HEK293 (cell line): Measurements from ENCODE around the gene LATS1.
A peak's percentile ranks its signal among the peaks of the same experiment; 100 is the strongest.

Experiments
- CTCF ChIA-PET: fragments of 350-600 bp; formaldehyde crosslinking; extraction: SDS; loops from one replicate; lab custom pipeline; 2021; ENCODE audit warnings: antibody characterized with exemption; lab: Yijun Ruan, JAX
- POLR2A ChIA-PET: fragments of 300-600 bp; formaldehyde crosslinking; extraction: SDS; loops from one replicate; lab custom pipeline; 2020; ENCODE audit warnings: antibody characterized with exemption, inconsistent platforms; lab: Yijun Ruan, JAX
- H3K27ac ChIP-seq: fragments of 200-500 bp; sonication (Bioruptor generic); 2 replicates; pipeline ENCODE4 v1.5.1; 2014; ENCODE audit warnings: low read depth, low read length, control low read depth, inconsistent platforms; ENCODE audit errors: extremely low read depth
- H3K36me3 ChIP-seq, 2 experiments: fragments of 200-500 bp in 1 of 2; sonication (Bioruptor generic) in 1 of 2; 1 replicate in 1 of 2; 2 replicates in 1 of 2; pipeline ENCODE4 v1.5.1; 2014 to 2017; ENCODE audit warnings: inconsistent platforms in 2 of 2, low read length in 2 of 2; ENCODE audit not compliant: control insufficient read depth in 2 of 2, insufficient read depth in 1 of 2
- H3K4me1 ChIP-seq: fragments of 200-500 bp; sonication (Bioruptor generic); 2 replicates; pipeline ENCODE4 v1.5.1; 2014; ENCODE audit warnings: mild to moderate bottlenecking, low read length, inconsistent platforms; ENCODE audit not compliant: control insufficient read depth, insufficient read depth
- H3K4me3 ChIP-seq: 2 replicates; pipeline ENCODE4 v1.5.1; 2011; ENCODE audit warnings: low read depth, mild to moderate bottlenecking, control low read depth, low read length, moderate library complexity
- H3K9me3 ChIP-seq: fragments of 200-500 bp; sonication (Bioruptor generic); 2 replicates; pipeline ENCODE4 v1.5.1; 2014; ENCODE audit warnings: low read depth, low read length, inconsistent platforms; ENCODE audit not compliant: control insufficient read depth, insufficient read depth
- BCL11B ChIP-seq: fragments of 450-650 bp; formaldehyde crosslinking; IDR thresholded peaks from 2 replicates; pipeline ENCODE4 v1.5.1; 2016; ENCODE audit warnings: low read depth, missing biosample characterization, missing genetic modification characterization
- EGR2 ChIP-seq: fragments of 450-650 bp; formaldehyde crosslinking; IDR thresholded peaks from 2 replicates; pipeline ENCODE4 v1.5.1; 2016; ENCODE audit warnings: low read depth, missing biosample characterization, missing genetic modification characterization
- GLIS2 ChIP-seq: fragments of 450-650 bp; formaldehyde crosslinking; IDR thresholded peaks from 2 replicates; pipeline ENCODE4 v1.5.1; 2016; ENCODE audit warnings: missing biosample characterization, missing genetic modification characterization
- HIC1 ChIP-seq: fragments of 450-650 bp; formaldehyde crosslinking; IDR thresholded peaks from 2 replicates; pipeline ENCODE4 v1.5.1; 2016; ENCODE audit warnings: missing biosample characterization, missing genetic modification characterization
- KLF16 ChIP-seq: fragments of 450-650 bp; formaldehyde crosslinking; IDR thresholded peaks from 2 replicates; pipeline ENCODE4 v1.5.1; 2017; ENCODE audit warnings: missing biosample characterization, missing genetic modification characterization
- PATZ1 ChIP-seq: fragments of 450-650 bp; formaldehyde crosslinking; IDR thresholded peaks from 2 replicates; pipeline ENCODE4 v1.5.1; 2016; ENCODE audit warnings: missing biosample characterization, missing genetic modification characterization
- PRDM4 ChIP-seq: fragments of 450-650 bp; formaldehyde crosslinking; IDR thresholded peaks from 2 replicates; pipeline ENCODE4 v1.5.1; 2017; ENCODE audit warnings: missing biosample characterization, missing genetic modification characterization
- SP2 ChIP-seq: fragments of 450-650 bp; formaldehyde crosslinking; IDR thresholded peaks from 2 replicates; pipeline ENCODE4 v1.5.1; 2016; ENCODE audit warnings: missing biosample characterization, missing genetic modification characterization
- WT1 ChIP-seq: fragments of 450-650 bp; formaldehyde crosslinking; IDR thresholded peaks from 2 replicates; pipeline ENCODE4 v1.5.1; 2016; ENCODE audit warnings: missing biosample characterization, missing genetic modification characterization
- ZBTB20 ChIP-seq: fragments of 450-650 bp; formaldehyde crosslinking; IDR thresholded peaks from 2 replicates; pipeline ENCODE4 v1.5.1; 2016; ENCODE audit warnings: missing biosample characterization, missing genetic modification characterization
- ZBTB21 ChIP-seq: fragments of 450-650 bp; formaldehyde crosslinking; IDR thresholded peaks from 2 replicates; pipeline ENCODE4 v1.5.1; 2017; ENCODE audit warnings: missing biosample characterization, missing genetic modification characterization
- ZBTB48 ChIP-seq: fragments of 450-650 bp; formaldehyde crosslinking; IDR thresholded peaks from 2 replicates; pipeline ENCODE4 v1.5.1; 2016; ENCODE audit warnings: missing biosample characterization, missing genetic modification characterization
- ZBTB8A ChIP-seq: fragments of 450-650 bp; formaldehyde crosslinking; IDR thresholded peaks from 2 replicates; pipeline ENCODE4 v1.5.1; 2016; ENCODE audit warnings: missing biosample characterization, missing genetic modification characterization
- ZEB2 ChIP-seq: fragments of 450-650 bp; formaldehyde crosslinking; IDR thresholded peaks from 2 replicates; pipeline ENCODE4 v1.5.1; 2016; ENCODE audit warnings: missing biosample characterization, missing genetic modification characterization
- ZNF184 ChIP-seq: fragments of 450-650 bp; IDR thresholded peaks from 2 replicates; pipeline ENCODE4 v1.5.1; 2018; ENCODE audit warnings: missing biosample characterization, mild to moderate bottlenecking, missing genetic modification characterization
- ZNF335 ChIP-seq: fragments of 450-650 bp; formaldehyde crosslinking; conservative IDR thresholded peaks from 2 replicates; pipeline ENCODE4 v1.5.1; 2016; ENCODE audit warnings: missing biosample characterization, missing genetic modification characterization
- ZNF350 ChIP-seq: fragments of 450-650 bp; formaldehyde crosslinking; IDR thresholded peaks from 2 replicates; pipeline ENCODE4 v1.5.0; 2017; ENCODE audit warnings: missing biosample characterization, mild to moderate bottlenecking, missing genetic modification characterization
- ZNF391 ChIP-seq: fragments of 450-650 bp; formaldehyde crosslinking; IDR thresholded peaks from 2 replicates; pipeline ENCODE4 v1.5.1; 2016; ENCODE audit warnings: low read depth, missing biosample characterization, missing genetic modification characterization, borderline replicate concordance
- ZNF501 ChIP-seq: fragments of 450-650 bp; formaldehyde crosslinking; IDR thresholded peaks from 2 replicates; pipeline ENCODE4 v1.5.1; 2016; ENCODE audit warnings: missing biosample characterization, missing genetic modification characterization
- ZNF513 ChIP-seq: fragments of 450-650 bp; IDR thresholded peaks from 2 replicates; pipeline ENCODE4 v1.5.1; 2018; ENCODE audit warnings: missing biosample characterization, missing genetic modification characterization
- ZNF629 ChIP-seq: fragments of 450-650 bp; formaldehyde crosslinking; IDR thresholded peaks from 2 replicates; pipeline ENCODE4 v1.5.1; 2017; ENCODE audit warnings: missing biosample characterization, missing genetic modification characterization
- ZNF768 ChIP-seq: fragments of 450-650 bp; formaldehyde crosslinking; IDR thresholded peaks from 2 replicates; pipeline ENCODE4 v1.5.1; 2018; ENCODE audit warnings: missing biosample characterization, mild to moderate bottlenecking, missing genetic modification characterization
- ZSCAN30 ChIP-seq: fragments of 450-650 bp; IDR thresholded peaks from 2 replicates; pipeline ENCODE4 v1.5.1; 2018; ENCODE audit warnings: missing biosample characterization, mild to moderate bottlenecking, missing genetic modification characterization, moderate library complexity
- ZXDB ChIP-seq: fragments of 450-650 bp; formaldehyde crosslinking; IDR thresholded peaks from 2 replicates; pipeline ENCODE4 v1.5.1; 2016; ENCODE audit warnings: missing biosample characterization, missing genetic modification characterization
- TF ChIP-seq, protein P1 (sequence below): fragments of 450-650 bp; formaldehyde crosslinking; IDR thresholded peaks from 2 replicates; pipeline ENCODE4 v1.5.1; 2017; ENCODE audit warnings: missing biosample characterization, missing genetic modification characterization
- TF ChIP-seq, protein P2 (sequence below): fragments of 450-650 bp; IDR thresholded peaks from 2 replicates; pipeline ENCODE4 v1.5.1; 2018; ENCODE audit warnings: missing biosample characterization, mild to moderate bottlenecking, missing genetic modification characterization

The LATS1 gene

GRCh38 chr6:149750136-149750609 is 32.3 kb upstream of the LATS1 start:
- Histone ChIP-seq H3K4me3 (peak overlapping the region; percentile 97), H3K4me1 (peaks cover 4% of the 10 kb centered on the region), H3K36me3 (peaks cover 0 to 12% of the 10 kb centered on the region in 2 experiments; a peak in 2 of 3 replicates), H3K9me3 (no peaks in the 10 kb centered on the region), H3K27ac (peak overlapping the region; percentile 89)
- CTCF ChIA-PET = interaction anchor here (0.7 to 0.8 kb wide), 2 partner anchors 53 to 1139 kb away, joined by 3 to 4 read pairs; no protein-coding TSS in a partner anchor
- POLR2A ChIA-PET = interaction anchor here (0.9 to 5.7 kb wide), 10 partner anchors 12 to 204 kb away, joined by 3 to 35 read pairs (median 4); partner anchors contain the start of genes GINM1, LATS1 and PPIL4
- TF ChIP-seq ZNF629 (tag by site-specific recombination) = peak; percentile 33; the same call in 1 of the 2 replicates
- TF ChIP-seq PRDM4 = 0 out of 2 replicates have a peak, but pooled peaks have one; percentile 3
- TF ChIP-seq HIC1 (tag by site-specific recombination) = 0 out of 2 replicates have a peak, but pooled peaks have one; percentile 50
- TF ChIP-seq ZNF501 (tag by site-specific recombination) = 0 out of 2 replicates have a peak, but pooled peaks have one; percentile 92
- TF ChIP-seq EGR2 (tag by site-specific recombination) = peak; percentile 91
- TF ChIP-seq ZBTB8A (tag by site-specific recombination) = peak; percentile 61
- peak; percentile 72; the same call in 1 of the 2 replicates for TF ChIP-seq ZBTB20 (tag by site-specific recombination)
- TF ChIP-seq ZXDB (tag by site-specific recombination) = peak; percentile 93
- no peak for TF ChIP-seq ZNF184 (tag by site-specific recombination)
- no peak for TF ChIP-seq ZNF391 (tag by site-specific recombination)
- TF ChIP-seq ZNF350 (tag by site-specific recombination) = no peak
- TF ChIP-seq PATZ1 = peak; percentile 93
- peak; percentile 84; the same call in 1 of the 2 replicates for TF ChIP-seq ZBTB48 (tag by site-specific recombination)
- TF ChIP-seq, protein P1, sequence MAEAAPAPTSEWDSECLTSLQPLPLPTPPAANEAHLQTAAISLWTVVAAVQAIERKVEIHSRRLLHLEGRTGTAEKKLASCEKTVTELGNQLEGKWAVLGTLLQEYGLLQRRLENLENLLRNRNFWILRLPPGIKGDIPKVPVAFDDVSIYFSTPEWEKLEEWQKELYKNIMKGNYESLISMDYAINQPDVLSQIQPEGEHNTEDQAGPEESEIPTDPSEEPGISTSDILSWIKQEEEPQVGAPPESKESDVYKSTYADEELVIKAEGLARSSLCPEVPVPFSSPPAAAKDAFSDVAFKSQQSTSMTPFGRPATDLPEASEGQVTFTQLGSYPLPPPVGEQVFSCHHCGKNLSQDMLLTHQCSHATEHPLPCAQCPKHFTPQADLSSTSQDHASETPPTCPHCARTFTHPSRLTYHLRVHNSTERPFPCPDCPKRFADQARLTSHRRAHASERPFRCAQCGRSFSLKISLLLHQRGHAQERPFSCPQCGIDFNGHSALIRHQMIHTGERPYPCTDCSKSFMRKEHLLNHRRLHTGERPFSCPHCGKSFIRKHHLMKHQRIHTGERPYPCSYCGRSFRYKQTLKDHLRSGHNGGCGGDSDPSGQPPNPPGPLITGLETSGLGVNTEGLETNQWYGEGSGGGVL = peak; percentile 97
- TF ChIP-seq ZBTB21 = 0 out of 2 replicates have a peak, but pooled peaks have one; percentile 11
- peak; percentile 55; the same call in 1 of the 2 replicates for TF ChIP-seq KLF16 (tag by site-specific recombination)
- peak; percentile 46; the same call in 1 of the 2 replicates for TF ChIP-seq ZNF335 (tag by site-specific recombination)
- peak; percentile 21; the same call in 1 of the 2 replicates for TF ChIP-seq BCL11B
- TF ChIP-seq ZNF513 (tag by site-specific recombination) = peak; percentile 69
- TF ChIP-seq, protein P2, sequence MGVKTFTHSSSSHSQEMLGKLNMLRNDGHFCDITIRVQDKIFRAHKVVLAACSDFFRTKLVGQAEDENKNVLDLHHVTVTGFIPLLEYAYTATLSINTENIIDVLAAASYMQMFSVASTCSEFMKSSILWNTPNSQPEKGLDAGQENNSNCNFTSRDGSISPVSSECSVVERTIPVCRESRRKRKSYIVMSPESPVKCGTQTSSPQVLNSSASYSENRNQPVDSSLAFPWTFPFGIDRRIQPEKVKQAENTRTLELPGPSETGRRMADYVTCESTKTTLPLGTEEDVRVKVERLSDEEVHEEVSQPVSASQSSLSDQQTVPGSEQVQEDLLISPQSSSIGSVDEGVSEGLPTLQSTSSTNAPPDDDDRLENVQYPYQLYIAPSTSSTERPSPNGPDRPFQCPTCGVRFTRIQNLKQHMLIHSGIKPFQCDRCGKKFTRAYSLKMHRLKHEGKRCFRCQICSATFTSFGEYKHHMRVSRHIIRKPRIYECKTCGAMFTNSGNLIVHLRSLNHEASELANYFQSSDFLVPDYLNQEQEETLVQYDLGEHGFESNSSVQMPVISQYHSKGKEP (tag by site-specific recombination) = peak; percentile 94
- TF ChIP-seq ZSCAN30 (tag by site-specific recombination) = 0 out of 2 replicates have a peak, but pooled peaks have one; percentile 7
- peak; percentile 83 for TF ChIP-seq GLIS2 (tag by site-specific recombination)
- peak; percentile 97 for TF ChIP-seq ZEB2 (tag by site-specific recombination)
- 0 out of 2 replicates have a peak, but pooled peaks have one; percentile 2 for TF ChIP-seq ZNF768 (tag by site-specific recombination)
- TF ChIP-seq WT1 (tag by site-specific recombination) = peak; percentile 55; the same call in 1 of the 2 replicates
- TF ChIP-seq SP2 = peak; percentile 90
